ENCODE measurements around the gene PHF19. TPM values are rescaled to one million over a fixed set of nuclear protein-coding genes. Genes with fewer than 3 reads are reported as not detected.

The PHF19 gene
- total and polyA plus RNA-seq, 2 of the 8 experiments (the other 6 are each of a cell fraction or from before 2014, with no cell fraction given) = 28.2 to 31.8 TPM

GRCh38 chr9:120904061-120904977, 27.3 kb upstream of the PHF19 start (continued):
- no peak for TF ChIP-seq SIX5 (IDR thresholded peaks at IDR 0.05; ENCODE audit: low read depth, low read length)
- no peak for TF ChIP-seq SP2 (IDR thresholded peaks at IDR 0.05; ENCODE audit: low read length)
- TF ChIP-seq CHD1 (IDR thresholded peaks at IDR 0.05; ENCODE audit: low read depth, low read length) = no peak
- TF ChIP-seq SUZ12 (IDR thresholded peaks at IDR 0.05; ENCODE audit: low read length) = no peak
